Stimulated activated CD4-positive, alpha-beta T cell treated with anti-CD3 and anti-CD28 coated beads, Interleukin-15, amount 100 ng/mL, for 24 hours (primary cell): ENCODE measurements around the gene STK32C.

Experiments
- DNase-seq: peaks from one replicate; pipeline ENCODE4 v3.0.0-alpha.2; 2020

STK32C gene

GRCh38 chr10:132264306-132264950, 43.3 kb downstream of the STK32C start:
- DNase-seq, result no peak

- no peak for DNase-seq
Measured at GRCh38 chr10:132263866-132264265, 43.9 kb downstream of the STK32C start.

GRCh38 chr10:132259702-132260482, 47.9 kb downstream of the STK32C start:
- no peak for DNase-seq

- DNase-seq, result no peak
Measured at GRCh38 chr10:132258423-132258822, 49.3 kb downstream of the STK32C start.

GRCh38 chr10:132257907-132258306, 49.8 kb downstream of the STK32C start:
- no peak for DNase-seq

- DNase-seq, result peak; percentile 66
Measured at GRCh38 chr10:132257271-132257670, 50.5 kb downstream of the STK32C start.

- DNase-seq, result no peak
Measured at GRCh38 chr10:132256866-132257265, 50.9 kb downstream of the STK32C start.

- DNase-seq, result no peak
Measured at GRCh38 chr10:132255489-132256344, 52.0 kb downstream of the STK32C start.

GRCh38 chr10:132254841-132255240, 52.9 kb downstream of the STK32C start:
- no peak for DNase-seq

GRCh38 chr10:132253092-132253687, 54.6 kb downstream of the STK32C start:
- no peak for DNase-seq

GRCh38 chr10:132252412-132252811, 55.3 kb downstream of the STK32C start:
- no peak for DNase-seq

GRCh38 chr10:132251928-132252327, 55.8 kb downstream of the STK32C start:
- no peak for DNase-seq

- no peak for DNase-seq
Measured at GRCh38 chr10:132250481-132251475, 57.0 kb downstream of the STK32C start.

- no peak for DNase-seq
Measured at GRCh38 chr10:132249824-132250375, 57.9 kb downstream of the STK32C start.

GRCh38 chr10:132249226-132249724, 58.5 kb downstream of the STK32C start:
- DNase-seq, result no peak

GRCh38 chr10:132248455-132249225, 59.1 kb downstream of the STK32C start:
- DNase-seq, result peak; percentile 82

GRCh38 chr10:132247943-132248342, 59.8 kb downstream of the STK32C start:
- no peak for DNase-seq

- no peak for DNase-seq
Measured at GRCh38 chr10:132246296-132246695, 61.5 kb downstream of the STK32C start.

- no peak for DNase-seq
Measured at GRCh38 chr10:132245056-132245455, 62.7 kb downstream of the STK32C start.

GRCh38 chr10:132243626-132244025, 64.1 kb downstream of the STK32C start:
- DNase-seq, result no peak
